ENCODE results near the gene LRFN4.
"Not testable (repeated sequence)": the region's sequence is repeated elsewhere in the genome, so short reads cannot be mapped to it uniquely, and the experiment has no call there.

Gene LRFN4

GRCh38 chr11:66856496-66857233, at the start of gene LRFN4:
LRFN4 (plus strand) TSS chr11:66857064; CDS start chr11:66857745, 681 bp downstream.
- no peak for DNase-seq (ENCODE audit: low spot score)

GRCh38 chr11:66809592-66809991, 47.3 kb upstream of the LRFN4 start:
- DNase-seq (ENCODE audit: low spot score) = no peak

GRCh38 chr11:66810576-66811185, 46.2 kb upstream of the LRFN4 start:
- no peak for DNase-seq (ENCODE audit: low spot score)

GRCh38 chr11:66814678-66815077, 42.2 kb upstream of the LRFN4 start:
- DNase-seq (ENCODE audit: low spot score) = no peak

GRCh38 chr11:66815646-66816045, 41.2 kb upstream of the LRFN4 start:
- no peak for DNase-seq (ENCODE audit: low spot score)

GRCh38 chr11:66818231-66818955, 38.5 kb upstream of the LRFN4 start:
- DNase-seq (ENCODE audit: low spot score) = no peak

GRCh38 chr11:66820381-66820780, 36.5 kb upstream of the LRFN4 start:
- DNase-seq (ENCODE audit: low spot score) = no peak

- DNase-seq (ENCODE audit: low spot score) = no peak
Measured at GRCh38 chr11:66820901-66821300, 36.0 kb upstream of the LRFN4 start.

- no peak for DNase-seq (ENCODE audit: low spot score)
Measured at GRCh38 chr11:66823700-66824099, 33.2 kb upstream of the LRFN4 start.

GRCh38 chr11:66824573-66824972, 32.3 kb upstream of the LRFN4 start:
- not testable (repeated sequence) for DNase-seq (ENCODE audit: low spot score)

- no peak for DNase-seq (ENCODE audit: low spot score)
Measured at GRCh38 chr11:66834539-66834845, 22.4 kb upstream of the LRFN4 start.

- no peak for DNase-seq (ENCODE audit: low spot score)
Measured at GRCh38 chr11:66834943-66835342, 21.9 kb upstream of the LRFN4 start.

- DNase-seq (ENCODE audit: low spot score) = no peak
Measured at GRCh38 chr11:66835768-66836405, 21.0 kb upstream of the LRFN4 start.

- DNase-seq (ENCODE audit: low spot score) = no peak
Measured at GRCh38 chr11:66840317-66841091, 16.4 kb upstream of the LRFN4 start.

- DNase-seq (ENCODE audit: low spot score) = no peak
Measured at GRCh38 chr11:66841861-66842260, 15.0 kb upstream of the LRFN4 start.

- no peak for DNase-seq (ENCODE audit: low spot score)
Measured at GRCh38 chr11:66842501-66842895, 14.4 kb upstream of the LRFN4 start.

GRCh38 chr11:66842896-66843775, 13.7 kb upstream of the LRFN4 start, which contains the start of gene RCE1:
RCE1 (plus strand) TSS chr11:66843441; CDS start chr11:66843456, 15 bp downstream.
- DNase-seq (ENCODE audit: low spot score) = peak; percentile 83

- DNase-seq (ENCODE audit: low spot score) = no peak
Measured at GRCh38 chr11:66843776-66844495, 12.9 kb upstream of the LRFN4 start.

GRCh38 chr11:66844496-66845142, 12.2 kb upstream of the LRFN4 start:
- DNase-seq (ENCODE audit: low spot score) = no peak
